ENCODE measurements around the gene ZNF385D.

Gene ZNF385D

GRCh38 chr3:21670386-21670785 lies 80.6 kb downstream of the ZNF385D start:
- DNase-seq (ENCODE audit: low spot score): no peak

GRCh38 chr3:21668012-21668411 lies 83.0 kb downstream of the ZNF385D start:
- no peak for DNase-seq (ENCODE audit: low spot score)

- no peak for DNase-seq (ENCODE audit: low spot score)
Observed at GRCh38 chr3:21665444-21666100, 85.4 kb downstream of the ZNF385D start.

GRCh38 chr3:21664996-21665395 lies 86.0 kb downstream of the ZNF385D start:
- no peak for DNase-seq (ENCODE audit: low spot score)

- no peak for DNase-seq (ENCODE audit: low spot score)
Observed at GRCh38 chr3:21662403-21662802, 88.6 kb downstream of the ZNF385D start.

GRCh38 chr3:21654662-21655061 lies 96.3 kb downstream of the ZNF385D start:
- no peak for DNase-seq (ENCODE audit: low spot score)

GRCh38 chr3:21654241-21654640 lies 96.8 kb downstream of the ZNF385D start:
- DNase-seq (ENCODE audit: low spot score): no peak

GRCh38 chr3:21649519-21649918 lies 101.5 kb downstream of the ZNF385D start:
- DNase-seq (ENCODE audit: low spot score): no peak

- no peak for DNase-seq (ENCODE audit: low spot score)
Observed at GRCh38 chr3:21647961-21648360, 103.0 kb downstream of the ZNF385D start.

- DNase-seq (ENCODE audit: low spot score): no peak
Observed at GRCh38 chr3:21645121-21645897, 105.7 kb downstream of the ZNF385D start.

GRCh38 chr3:21644268-21644667 lies 106.7 kb downstream of the ZNF385D start:
- no peak for DNase-seq (ENCODE audit: low spot score)

- no peak for DNase-seq (ENCODE audit: low spot score)
Observed at GRCh38 chr3:21643752-21644151, 107.3 kb downstream of the ZNF385D start.

GRCh38 chr3:21642433-21642832 lies 108.6 kb downstream of the ZNF385D start:
- no peak for DNase-seq (ENCODE audit: low spot score)

GRCh38 chr3:21641959-21642358 lies 109.1 kb downstream of the ZNF385D start:
- DNase-seq (ENCODE audit: low spot score): no peak

GRCh38 chr3:21638488-21638887 lies 112.5 kb downstream of the ZNF385D start:
- no peak for DNase-seq (ENCODE audit: low spot score)

- DNase-seq (ENCODE audit: low spot score): no peak
Observed at GRCh38 chr3:21634112-21634511, 116.9 kb downstream of the ZNF385D start.

- DNase-seq (ENCODE audit: low spot score): no peak
Observed at GRCh38 chr3:21624524-21624923, 126.5 kb downstream of the ZNF385D start.

- DNase-seq (ENCODE audit: low spot score): no peak
Observed at GRCh38 chr3:21621181-21621651, 129.8 kb downstream of the ZNF385D start.

- DNase-seq (ENCODE audit: low spot score): no peak
Observed at GRCh38 chr3:21620511-21621155, 130.4 kb downstream of the ZNF385D start.

- DNase-seq (ENCODE audit: low spot score): no peak
Observed at GRCh38 chr3:21618695-21619094, 132.3 kb downstream of the ZNF385D start.

GRCh38 chr3:21613372-21614070 lies 137.5 kb downstream of the ZNF385D start:
- no peak for DNase-seq (ENCODE audit: low spot score)

- no peak for DNase-seq (ENCODE audit: low spot score)
Observed at GRCh38 chr3:21601178-21601577, 149.8 kb downstream of the ZNF385D start.
